ENCODE data around the gene DOLK.

The DOLK gene

GRCh38 chr9:128903871-128904620 is 43.4 kb downstream of the DOLK start:
- DNase-seq, result no peak

DNA sequence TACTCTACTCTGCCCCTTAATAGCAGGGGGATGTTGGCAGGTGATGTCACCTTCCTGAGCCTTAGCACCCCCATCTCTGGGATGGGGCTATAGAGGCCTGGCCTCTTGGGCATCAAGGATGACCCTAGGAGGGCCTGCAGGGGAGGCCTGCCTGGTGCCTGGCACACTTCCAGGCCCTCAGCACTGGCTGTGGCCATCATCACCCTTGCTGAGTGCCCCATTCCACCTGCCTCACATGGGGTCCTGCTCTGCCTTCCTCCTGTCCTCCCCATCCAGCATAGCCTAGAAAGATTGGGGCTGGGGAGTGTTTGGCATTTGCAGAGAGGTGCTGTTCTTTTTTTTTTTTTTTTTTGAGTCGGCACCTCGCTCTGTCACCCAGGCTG is 44.3 kb downstream of the DOLK start:
- no peak for DNase-seq

DNA sequence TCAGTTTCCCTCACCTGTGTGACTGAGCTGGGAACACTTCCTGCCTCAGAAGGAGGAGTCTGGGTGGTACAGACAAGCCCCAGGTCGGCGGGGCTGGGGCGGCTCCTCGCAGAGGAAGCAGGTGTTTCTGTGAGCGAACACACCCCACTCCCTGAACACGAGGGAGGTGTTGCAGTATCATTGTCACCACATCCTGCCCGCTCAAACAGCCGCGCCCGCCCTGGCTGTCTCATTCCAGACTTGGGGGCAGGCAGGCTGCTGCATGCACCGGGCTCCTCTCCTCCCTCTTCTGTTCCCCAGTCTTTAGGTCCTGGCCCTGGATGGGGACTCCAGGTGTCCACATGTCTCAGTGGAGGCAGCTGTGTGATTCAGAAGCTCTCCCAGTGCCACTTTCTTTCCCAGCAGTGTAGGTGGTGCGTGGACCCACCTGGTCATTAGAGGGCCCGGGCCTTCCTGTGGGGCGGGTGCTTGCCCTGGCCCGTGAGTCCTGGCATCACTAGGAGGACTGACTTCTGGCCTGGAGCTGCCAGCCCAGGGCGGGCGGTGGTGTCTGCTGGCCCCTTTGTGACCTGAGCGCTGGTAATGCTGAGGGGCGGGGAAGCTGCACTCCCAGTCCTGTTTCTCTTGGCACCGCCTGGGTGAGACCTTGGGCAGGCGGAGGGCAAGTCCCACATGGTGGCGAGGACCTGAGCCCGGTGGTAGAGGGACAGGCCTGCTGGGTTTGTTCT is 44.9 kb downstream of the DOLK start:
- no peak for DNase-seq

DNA sequence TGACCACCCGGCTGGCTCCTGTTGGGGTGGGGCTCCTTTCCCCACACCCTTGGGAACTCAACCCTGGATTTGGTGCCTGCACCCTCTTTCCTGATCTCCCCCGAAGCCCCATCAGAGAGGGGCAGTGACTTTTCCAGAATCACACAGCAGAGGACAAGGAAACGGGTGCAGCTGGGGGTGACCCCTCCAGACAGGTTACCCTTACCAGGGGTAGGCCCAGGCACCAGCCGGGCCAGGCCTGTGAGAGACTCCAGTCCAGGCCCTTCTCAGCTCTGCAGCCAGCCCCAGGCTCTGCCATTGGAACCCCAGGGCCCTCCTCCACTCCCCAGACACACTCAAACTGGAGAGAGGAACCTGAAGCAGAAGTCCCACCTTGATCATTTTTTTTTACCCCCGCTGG is 45.6 kb downstream of the DOLK start:
- DNase-seq, result no peak

DNA sequence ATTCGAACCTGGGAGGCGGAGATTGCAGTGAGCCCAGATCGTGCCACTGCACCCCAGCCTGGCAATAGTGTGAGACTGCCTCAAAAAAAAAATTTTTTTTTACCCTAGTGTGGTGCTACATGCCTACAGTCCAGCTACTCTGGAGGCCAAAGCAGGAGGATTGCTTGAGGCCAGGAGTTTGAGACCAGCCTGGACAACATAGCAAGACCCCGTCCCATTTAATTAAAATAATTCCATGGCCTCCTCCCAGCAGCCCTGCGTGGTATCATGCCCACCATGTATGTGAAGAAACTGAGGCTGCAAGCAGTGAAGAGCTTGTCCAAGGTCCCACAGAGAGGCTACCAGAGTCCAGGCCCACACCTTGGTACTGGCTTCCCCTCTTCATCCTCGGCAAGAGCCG is 46.0 kb downstream of the DOLK start:
- no peak for DNase-seq

DNA sequence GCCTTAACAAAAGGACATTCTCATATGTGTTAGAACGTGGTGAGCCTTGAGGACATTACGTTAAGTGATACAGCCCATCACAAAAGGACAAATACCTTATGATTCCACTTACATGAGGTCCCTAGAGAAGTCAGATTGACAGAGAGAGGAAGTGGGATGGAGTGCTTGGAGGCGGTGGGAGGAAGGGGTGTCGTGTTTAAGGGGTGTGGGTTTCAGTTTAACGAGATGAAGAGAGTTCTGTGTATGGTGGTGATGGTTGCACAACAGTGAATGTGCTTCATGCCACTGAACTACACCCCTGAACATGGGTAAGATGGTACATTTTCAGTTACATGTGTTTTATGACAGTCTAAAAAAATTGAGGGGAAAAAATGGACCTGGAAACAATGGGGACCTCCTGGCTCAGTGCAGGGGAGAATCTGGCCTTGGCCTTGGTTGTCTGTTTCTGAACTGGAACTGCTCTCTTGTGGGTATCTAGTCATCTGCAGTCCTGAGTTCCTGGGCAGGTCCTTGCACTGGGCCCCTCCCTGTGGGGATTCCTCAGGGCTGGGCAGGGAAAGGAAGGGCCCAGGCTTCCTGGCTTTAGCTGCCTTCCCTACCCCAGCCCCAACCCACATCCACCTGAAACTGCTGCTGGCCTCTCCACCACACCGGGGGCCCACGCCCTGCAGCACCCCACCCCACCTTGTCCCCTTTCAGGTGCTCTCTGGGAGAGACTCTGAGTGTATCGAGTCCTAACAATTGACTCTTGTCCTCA is 47.7 kb downstream of the DOLK start:
- no peak for DNase-seq

DNA sequence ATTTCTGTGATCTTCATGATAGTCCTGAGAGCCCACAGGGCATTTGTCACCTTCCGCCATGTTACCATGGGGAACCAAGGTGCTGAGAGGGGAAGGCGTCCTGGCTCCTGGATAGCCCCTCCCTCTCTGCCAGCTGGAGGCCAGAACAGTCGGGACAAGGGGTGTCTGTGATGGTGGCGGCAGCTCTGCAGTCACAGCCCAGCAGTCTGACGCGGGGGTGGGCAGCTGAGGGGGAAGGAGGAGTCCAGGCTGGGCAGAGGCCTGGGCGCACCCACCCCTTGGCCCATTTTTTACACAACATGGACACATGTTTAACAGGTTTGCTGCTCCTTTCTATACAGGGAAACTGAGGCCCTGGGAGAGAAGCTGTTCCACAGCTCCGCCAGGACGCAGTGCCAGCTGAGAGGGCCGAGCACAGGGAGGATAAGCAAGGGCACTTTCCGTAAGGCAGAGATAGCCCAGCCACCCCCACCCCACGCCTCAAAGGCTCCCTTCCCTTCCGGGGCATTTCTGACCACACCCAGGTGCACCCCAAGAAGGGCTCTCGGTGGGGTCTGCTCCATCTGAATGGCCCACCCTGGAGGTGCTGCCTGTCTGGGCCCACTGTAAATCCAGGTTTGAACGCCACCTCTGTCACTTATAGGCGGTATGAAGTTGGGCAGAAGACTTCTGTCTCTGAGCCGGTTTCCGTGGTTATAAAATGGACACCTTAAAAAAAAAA is 48.4 kb downstream of the DOLK start:
- no peak for DNase-seq

DNA sequence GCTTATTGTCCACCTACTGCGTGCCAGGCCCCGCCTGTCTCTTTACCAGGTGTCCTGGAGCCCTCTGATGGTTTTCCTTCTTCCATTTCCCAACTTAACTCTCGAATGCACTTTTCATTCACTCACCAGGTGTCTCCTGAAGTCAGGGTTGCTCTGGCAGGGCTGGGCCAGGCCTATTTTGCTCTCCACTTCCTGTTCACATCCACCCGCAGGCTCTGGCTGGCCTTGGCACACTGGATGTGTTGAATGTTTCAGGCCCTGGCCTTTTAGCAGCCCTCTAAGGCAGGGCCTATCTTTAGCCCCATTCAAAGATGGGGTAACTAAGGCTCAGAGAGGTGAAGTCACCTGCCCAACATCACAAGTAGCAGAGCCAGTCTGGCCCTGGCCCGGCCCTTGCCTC is 49.0 kb downstream of the DOLK start:
- DNase-seq, result no peak

DNA sequence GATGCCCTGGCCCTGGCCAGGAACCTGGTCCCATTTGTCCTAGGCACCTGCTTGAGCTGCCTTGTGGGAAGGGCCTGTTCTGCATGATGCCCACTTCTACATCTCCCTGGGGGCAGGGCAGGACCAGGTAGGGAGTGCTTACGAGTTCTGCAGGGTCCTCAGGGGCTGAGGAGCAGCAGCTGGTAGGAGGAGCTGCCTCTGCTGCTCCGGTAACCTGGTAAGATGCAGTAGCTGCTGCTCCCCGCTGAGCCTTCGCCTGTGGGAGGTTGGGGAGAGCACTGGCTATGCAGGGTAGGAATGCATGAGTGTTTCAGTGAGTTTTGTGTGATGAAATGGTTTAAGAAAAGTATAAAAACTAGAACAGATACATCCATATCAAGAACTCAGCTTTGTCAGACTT is 51.8 kb downstream of the DOLK start:
- no peak for DNase-seq
